Astrocyte (in vitro differentiated cells and primary cell): ENCODE data around the gene PEAK3. TPM values are rescaled to one million over a fixed set of nuclear protein-coding genes. Genes with fewer than 3 reads are reported as not detected.

Experiments used
- DNase-seq: peaks from one replicate; pipeline ENCODE4 v3.0.0-alpha.2; 2010; ENCODE audit warnings: low read depth
- FAIRE-seq: peaks from 2 replicates; lab custom pipeline; 2011; peaks lifted over from hg19 to GRCh38; lab: Jason Lieb, UNC
- H2AFZ ChIP-seq: 2 replicates; pipeline ENCODE4 v1.6.0; 2012; ENCODE audit warnings: low read depth, low read length, inconsistent platforms
- H3K27ac ChIP-seq: 2 replicates; pipeline ENCODE4 v1.5.1; 2011; ENCODE audit warnings: low read depth, low read length, inconsistent platforms
- H3K27me3 ChIP-seq: 2 replicates; pipeline ENCODE4 v1.6.0; 2011; ENCODE audit warnings: low read length, inconsistent platforms; ENCODE audit not compliant: insufficient read depth
- H3K36me3 ChIP-seq: 2 replicates; pipeline ENCODE4 v1.5.1; 2011; ENCODE audit warnings: low read length, inconsistent platforms; ENCODE audit not compliant: insufficient read depth
- H3K4me1 ChIP-seq: 2 replicates; pipeline ENCODE4 v1.5.1; 2011; ENCODE audit warnings: low read length, inconsistent platforms; ENCODE audit not compliant: insufficient read depth
- H3K4me2 ChIP-seq: 2 replicates; pipeline ENCODE4 v1.6.0; 2012; ENCODE audit warnings: low read length, inconsistent platforms
- H3K4me3 ChIP-seq: 2 replicates; pipeline ENCODE4 v1.5.1; 2011; ENCODE audit warnings: low read depth, mild to moderate bottlenecking, low read length, inconsistent platforms; ENCODE audit not compliant: insufficient read depth
- H3K79me2 ChIP-seq: 2 replicates; pipeline ENCODE4 v1.6.0; 2012; ENCODE audit warnings: mild to moderate bottlenecking, low read length, inconsistent platforms; ENCODE audit not compliant: insufficient read depth
- H3K9ac ChIP-seq: 2 replicates; pipeline ENCODE4 v1.6.0; 2012; ENCODE audit warnings: mild to moderate bottlenecking, low read length, inconsistent platforms
- H3K9me3 ChIP-seq: 2 replicates; pipeline ENCODE4 v1.5.1; 2012; ENCODE audit warnings: low read depth, mild to moderate bottlenecking, low read length, inconsistent platforms; ENCODE audit not compliant: insufficient read depth
- H4K20me1 ChIP-seq: 2 replicates; pipeline ENCODE4 v1.6.0; 2012; ENCODE audit warnings: low read length, inconsistent platforms; ENCODE audit not compliant: insufficient read depth
- H3K27ac Mint-ChIP-seq: one replicate; pipeline ENCODE4 v1.8.0; 2021; ENCODE audit warnings: mild to moderate bottlenecking, mixed read lengths; ENCODE audit not compliant: unreplicated experiment
- H3K27me3 Mint-ChIP-seq: one replicate; pipeline ENCODE4 v1.8.0; 2021; ENCODE audit warnings: low read depth, mixed read lengths; ENCODE audit not compliant: unreplicated experiment
- H3K36me3 Mint-ChIP-seq: one replicate; pipeline ENCODE4 v1.8.0; 2021; ENCODE audit warnings: low read depth, mixed read lengths; ENCODE audit not compliant: unreplicated experiment
- H3K4me1 Mint-ChIP-seq: one replicate; pipeline ENCODE4 v1.8.0; 2021; ENCODE audit warnings: low read depth, mixed read lengths; ENCODE audit not compliant: unreplicated experiment
- H3K4me3 Mint-ChIP-seq: one replicate; pipeline ENCODE4 v1.8.0; 2021; ENCODE audit warnings: mild to moderate bottlenecking, moderate library complexity, mixed read lengths; ENCODE audit not compliant: unreplicated experiment
- H3K9me3 Mint-ChIP-seq: one replicate; pipeline ENCODE4 v1.8.0; 2021; ENCODE audit warnings: mild to moderate bottlenecking, mixed read lengths; ENCODE audit not compliant: unreplicated experiment
- CTCF ChIP-seq: IDR thresholded peaks from 2 replicates; pipeline ENCODE4 v1.5.1; 2011; ENCODE audit warnings: low read depth, mild to moderate bottlenecking, inconsistent platforms, low read length, moderate library complexity; ENCODE audit not compliant: insufficient read depth
- EZH2 ChIP-seq: IDR thresholded peaks from 2 replicates; pipeline ENCODE4 v1.6.1; 2012; ENCODE audit warnings: mild to moderate bottlenecking, low read length, inconsistent platforms; ENCODE audit not compliant: insufficient read depth
- total RNA-seq: library from RNA; stranded (reverse); gene quantifications from 2 replicates; pipeline ENCODE4 v1.2.1, GENCODE V29; 2021

Gene PEAK3
- total RNA-seq, 1 donor from 2014 or later = 0.18 TPM

- Mint-ChIP-seq H3K4me1 (peaks cover 2% of the 10 kb centered on the region), H3K9me3 (no peaks in the 10 kb centered on the region), H3K36me3 (peaks cover 2% of the 10 kb centered on the region), H3K4me3 (no peak overlapping the region), H3K27me3 (no peaks in the 10 kb centered on the region), H3K27ac (no peak overlapping the region)
- H3K4me2 ChIP-seq = no peak overlapping the region
- H3K36me3 ChIP-seq = peaks cover 14% of the 10 kb centered on the region
- H3K9ac ChIP-seq = no peak overlapping the region
- FAIRE-seq = no peak
- TF ChIP-seq EZH2 (no peak), CTCF (no peak)
- H3K9me3 ChIP-seq = no peaks in the 10 kb centered on the region
- H4K20me1 ChIP-seq = peaks cover 84% of the 10 kb centered on the region
- H3K27ac ChIP-seq = no peak overlapping the region
- no peak overlapping the region for H3K4me3 ChIP-seq
- peaks cover 31% of the 10 kb centered on the region for H3K79me2 ChIP-seq
- no peak overlapping the region for H2AFZ ChIP-seq
- peaks cover 5% of the 10 kb centered on the region for H3K4me1 ChIP-seq
- H3K27me3 ChIP-seq = peaks cover 17% of the 10 kb centered on the region
- no peak for DNase-seq
Measured at GRCh38 chr19:2247433-2248101, 34.4 kb downstream of the PEAK3 start.

- H3K36me3 ChIP-seq = peaks cover 14% of the 10 kb centered on the region
- Mint-ChIP-seq H3K4me1 (peaks cover 2% of the 10 kb centered on the region), H3K27ac (no peak overlapping the region), H3K36me3 (peaks cover 6% of the 10 kb centered on the region), H3K27me3 (no peaks in the 10 kb centered on the region), H3K9me3 (no peaks in the 10 kb centered on the region), H3K4me3 (no peak overlapping the region)
- H3K9ac ChIP-seq = no peak overlapping the region
- FAIRE-seq = no peak
- peaks cover 7% of the 10 kb centered on the region for H3K4me1 ChIP-seq
- no peak overlapping the region for H3K4me2 ChIP-seq
- DNase-seq = no peak
- H2AFZ ChIP-seq = no peak overlapping the region
- H3K4me3 ChIP-seq = no peak overlapping the region
- peaks cover 10% of the 10 kb centered on the region for H3K27me3 ChIP-seq
- TF ChIP-seq CTCF (no peak), EZH2 (no peak)
- peaks cover 38% of the 10 kb centered on the region for H3K79me2 ChIP-seq
- H3K27ac ChIP-seq = no peak overlapping the region
- H3K9me3 ChIP-seq = no peaks in the 10 kb centered on the region
- H4K20me1 ChIP-seq = peaks cover 91% of the 10 kb centered on the region
Measured at GRCh38 chr19:2246801-2247361, 35.1 kb downstream of the PEAK3 start.
